WTC11 (cell line): ENCODE measurements around the gene PLXNB1. TPM values are rescaled to one million over a fixed set of nuclear protein-coding genes. Genes with fewer than 3 reads are reported as not detected.
A peak's percentile ranks its signal among the peaks of the same experiment; 100 is the strongest.

Source experiments
- ATAC-seq: fragments of 200-7000 bp; cut with Tn5 transposase; 2 replicates; pipeline ENCODE4 v1.10.0; 2021; ENCODE audit warnings: mild to moderate bottlenecking, moderate library complexity
- CTCF ChIA-PET: fragments of 300-600 bp; sonication (Branson Sonifier 250); formaldehyde crosslinking; loops from one replicate; lab custom pipeline; 2021; ENCODE audit warnings: antibody characterized with exemption; lab: Charles Lee
- POLR2A ChIA-PET: fragments of 350-600 bp; sonication (Branson Sonifier 250); formaldehyde crosslinking; loops from one replicate; lab custom pipeline; 2021; ENCODE audit warnings: antibody characterized with exemption; lab: Charles Lee
- DNase-seq: peaks from one replicate; pipeline ENCODE4 v3.0.0; 2021; ENCODE audit warnings: low spot score
- H3K27ac Mint-ChIP-seq: 2 replicates; pipeline ENCODE4 v1.8.0; 2021; ENCODE audit warnings: mixed read lengths
- H3K27me3 Mint-ChIP-seq: 2 replicates; pipeline ENCODE4 v1.8.0; 2021; ENCODE audit warnings: low read depth, mild to moderate bottlenecking, moderate library complexity, mixed read lengths
- H3K36me3 Mint-ChIP-seq: 2 replicates; pipeline ENCODE4 v1.8.0; 2021; ENCODE audit warnings: mixed read lengths
- H3K4me1 Mint-ChIP-seq: 2 replicates; pipeline ENCODE4 v1.8.0; 2022; ENCODE audit warnings: mixed read lengths
- H3K4me3 Mint-ChIP-seq: 2 replicates; pipeline ENCODE4 v1.8.0; 2021; ENCODE audit warnings: mild to moderate bottlenecking, moderate library complexity, mixed read lengths
- H3K9me3 Mint-ChIP-seq: 2 replicates; pipeline ENCODE4 v1.8.0; 2021; ENCODE audit warnings: mixed read lengths
- CBFB ChIP-seq: sonication (generic); formaldehyde crosslinking; IDR thresholded peaks from 2 replicates; pipeline ENCODE4 v1.8.1; 2022; ENCODE audit warnings: mild to moderate bottlenecking, low read depth, missing genetic modification reagents
- ELF4 ChIP-seq: sonication (generic); formaldehyde crosslinking; IDR thresholded peaks from 2 replicates; pipeline ENCODE4 v1.8.1; 2022; ENCODE audit warnings: low read depth, mild to moderate bottlenecking, moderate library complexity, missing genetic modification reagents
- EMX1 ChIP-seq: fragments of 250-450 bp; sonication (Bioruptor Pico); IDR thresholded peaks from 2 replicates; pipeline ENCODE4 v1.8.0; 2021; ENCODE audit warnings: mild to moderate bottlenecking
- FOXJ3 ChIP-seq: sonication (generic); formaldehyde crosslinking; IDR thresholded peaks from 2 replicates; pipeline ENCODE4 v1.9.0; 2021; ENCODE audit warnings: missing genetic modification reagents, mild to moderate bottlenecking, borderline replicate concordance
- FOXK1 ChIP-seq: sonication (generic); formaldehyde crosslinking; IDR thresholded peaks from 2 replicates; pipeline ENCODE4 v1.8.0; 2022; ENCODE audit warnings: mild to moderate bottlenecking, moderate library complexity, missing genetic modification reagents
- FOXP1 ChIP-seq: sonication (generic); formaldehyde crosslinking; IDR thresholded peaks from 2 replicates; pipeline ENCODE4 v1.8.0; 2022; ENCODE audit warnings: missing genetic modification reagents, mild to moderate bottlenecking, moderate library complexity, borderline replicate concordance
- IRF2 ChIP-seq: sonication (generic); formaldehyde crosslinking; IDR thresholded peaks from 2 replicates; pipeline ENCODE4 v1.8.0; 2022; ENCODE audit warnings: low read depth, missing genetic modification reagents, borderline replicate concordance
- MLX ChIP-seq: sonication (generic); formaldehyde crosslinking; IDR thresholded peaks from 2 replicates; pipeline ENCODE4 v1.8.1; 2023; ENCODE audit warnings: mild to moderate bottlenecking, missing genetic modification reagents, moderate library complexity
- MXD4 ChIP-seq: fragments of 250-450 bp; sonication (Bioruptor Pico); IDR thresholded peaks from 2 replicates; pipeline ENCODE4 v1.8.0; 2021; ENCODE audit warnings: mild to moderate bottlenecking, moderate library complexity, borderline replicate concordance
- MYBL2 ChIP-seq: sonication (generic); formaldehyde crosslinking; IDR thresholded peaks from 2 replicates; pipeline ENCODE4 v1.8.1; 2023; ENCODE audit warnings: mild to moderate bottlenecking, moderate library complexity, missing genetic modification reagents
- NFATC4 ChIP-seq: fragments of 250-450 bp; sonication (Bioruptor Pico); IDR thresholded peaks from 2 replicates; pipeline ENCODE4 v1.9.0; 2021; ENCODE audit warnings: mild to moderate bottlenecking
- NFYB ChIP-seq: sonication (generic); formaldehyde crosslinking; conservative IDR thresholded peaks from 2 replicates; pipeline ENCODE4 v1.8.0; 2022; ENCODE audit warnings: low read depth, missing genetic modification reagents
- NR3C1 ChIP-seq: sonication (generic); formaldehyde crosslinking; conservative IDR thresholded peaks from 2 replicates; pipeline ENCODE4 v1.8.1; 2023; ENCODE audit warnings: low read depth, mild to moderate bottlenecking, missing genetic modification reagents
- OVOL2 ChIP-seq: fragments of 250-450 bp; sonication (Bioruptor Pico); IDR thresholded peaks from 2 replicates; pipeline ENCODE4 v1.9.0; 2021; ENCODE audit warnings: mild to moderate bottlenecking, borderline replicate concordance
- SMAD3 ChIP-seq: sonication (generic); formaldehyde crosslinking; IDR thresholded peaks from 2 replicates; pipeline ENCODE4 v1.8.0; 2022; ENCODE audit warnings: missing genetic modification reagents, mild to moderate bottlenecking, borderline replicate concordance
- SMAD4 ChIP-seq: sonication (generic); formaldehyde crosslinking; IDR thresholded peaks from 2 replicates; pipeline ENCODE4 v1.8.0; 2022; ENCODE audit warnings: mild to moderate bottlenecking, missing genetic modification reagents
- SP1 ChIP-seq: sonication (generic); formaldehyde crosslinking; conservative IDR thresholded peaks from 2 replicates; pipeline ENCODE4 v1.8.1; 2022; ENCODE audit warnings: missing genetic modification reagents
- TEAD4 ChIP-seq: sonication (generic); formaldehyde crosslinking; IDR thresholded peaks from 2 replicates; pipeline ENCODE4 v1.8.0; 2022; ENCODE audit warnings: mild to moderate bottlenecking, missing genetic modification reagents
- ZNF138 ChIP-seq: sonication (generic); formaldehyde crosslinking; conservative IDR thresholded peaks from 2 replicates; pipeline ENCODE4 v1.8.1; 2022; ENCODE audit warnings: mild to moderate bottlenecking, moderate library complexity, missing genetic modification reagents
- ZNF232 ChIP-seq: sonication (generic); formaldehyde crosslinking; IDR thresholded peaks from 2 replicates; pipeline ENCODE4 v1.8.0; 2022; ENCODE audit warnings: mild to moderate bottlenecking, missing genetic modification reagents
- ZNF317 ChIP-seq: sonication (generic); formaldehyde crosslinking; IDR thresholded peaks from 2 replicates; pipeline ENCODE4 v1.8.1; 2023; ENCODE audit warnings: low read depth, mild to moderate bottlenecking, moderate library complexity, missing genetic modification reagents, borderline replicate concordance
- total RNA-seq: library from RNA; stranded (reverse); gene quantifications from 3 replicates; pipeline ENCODE4 v1.2.3, GENCODE V29; 2021
- TF ChIP-seq, protein P1 (sequence below): sonication (generic); formaldehyde crosslinking; IDR thresholded peaks from 2 replicates; pipeline ENCODE4 v1.8.0; 2023; ENCODE audit warnings: missing genetic modification reagents
- TF ChIP-seq, protein P2 (sequence below): sonication (generic); formaldehyde crosslinking; IDR thresholded peaks from 2 replicates; pipeline ENCODE4 v1.8.0; 2022; ENCODE audit warnings: mild to moderate bottlenecking, missing genetic modification reagents
- TF ChIP-seq, protein P3 (sequence below): fragments of 200-600 bp; IDR thresholded peaks from 2 replicates; pipeline ENCODE4 v1.8.0; 2022; ENCODE audit warnings: antibody characterized with exemption
- TF ChIP-seq, protein P4 (sequence below): fragments of 250-450 bp; sonication (Bioruptor Pico); IDR thresholded peaks from 2 replicates; pipeline ENCODE4 v2.1.2; 2022; ENCODE audit warnings: mild to moderate bottlenecking, moderate library complexity

Gene PLXNB1
- total RNA-seq, 1 experiment from 2014 or later: 143 TPM

DNA sequence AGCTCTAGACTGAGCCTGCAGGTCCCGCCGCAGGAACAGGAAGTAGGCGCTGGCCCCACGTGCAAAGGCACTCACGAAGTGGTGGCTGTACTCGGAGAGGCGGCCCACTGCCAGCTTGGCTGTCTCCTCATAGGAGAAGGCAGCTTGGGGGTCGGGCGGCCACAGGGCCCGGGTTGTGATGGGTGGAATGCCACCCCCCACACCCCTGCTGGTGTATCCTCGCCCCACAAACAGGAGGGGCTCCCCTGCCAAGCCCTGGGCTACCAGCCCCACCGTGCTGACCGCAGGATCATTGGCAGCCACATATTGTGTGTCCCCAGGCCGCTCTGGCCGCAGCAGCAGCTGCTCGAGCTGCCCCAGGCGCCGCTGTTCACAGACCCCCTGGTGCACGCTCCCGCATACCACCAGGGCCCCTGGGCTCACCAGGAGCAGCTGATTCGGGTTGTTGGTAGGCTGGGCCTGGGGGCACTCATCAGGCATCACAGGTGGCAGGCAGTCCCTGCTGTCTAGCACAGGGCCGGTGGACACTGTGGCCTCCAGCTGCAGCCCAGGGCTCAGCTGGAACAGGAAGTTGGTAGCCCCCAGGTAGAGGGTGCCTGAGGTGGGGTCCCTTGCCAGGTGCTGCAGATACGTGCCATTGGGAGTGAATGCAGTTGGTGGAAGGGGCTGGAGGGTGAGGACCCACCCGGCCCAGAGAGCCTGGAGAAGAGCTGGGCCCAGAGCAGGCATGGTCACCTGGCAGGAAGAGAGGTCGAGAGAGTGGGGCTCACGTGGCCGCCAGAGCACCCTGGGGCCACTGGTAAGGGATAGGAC, 5.8 kb downstream of the PLXNB1 start:
- Mint-ChIP-seq H3K4me3 (no peak overlapping the region), H3K27me3 (no peaks in the 10 kb centered on the region)
- CTCF ChIA-PET: interaction anchor here (0.7 to 18.3 kb wide), 6 partner anchors 9 to 125 kb away, joined by 3 to 218 read pairs (median 8); partner anchors contain the start of genes ATRIP, CCDC51 and TMA7

GRCh38 chr3:48423241-48423882, 6.5 kb downstream of the PLXNB1 start:
- no peak for ATAC-seq
- POLR2A ChIA-PET: interaction anchor here (1.5 kb wide), 1 partner anchor 9 kb away, joined by 4 read pairs; no protein-coding TSS in a partner anchor
- TF ChIP-seq FOXP1 (CRISPR knock-in tag): no peak
- no peak for TF ChIP-seq SP1 (CRISPR knock-in tag)
- TF ChIP-seq, protein P1, sequence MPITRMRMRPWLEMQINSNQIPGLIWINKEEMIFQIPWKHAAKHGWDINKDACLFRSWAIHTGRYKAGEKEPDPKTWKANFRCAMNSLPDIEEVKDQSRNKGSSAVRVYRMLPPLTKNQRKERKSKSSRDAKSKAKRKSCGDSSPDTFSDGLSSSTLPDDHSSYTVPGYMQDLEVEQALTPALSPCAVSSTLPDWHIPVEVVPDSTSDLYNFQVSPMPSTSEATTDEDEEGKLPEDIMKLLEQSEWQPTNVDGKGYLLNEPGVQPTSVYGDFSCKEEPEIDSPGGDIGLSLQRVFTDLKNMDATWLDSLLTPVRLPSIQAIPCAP (CRISPR knock-in tag): no peak
- no peak for TF ChIP-seq MYBL2 (CRISPR knock-in tag)
- no peak for TF ChIP-seq ZNF138 (CRISPR knock-in tag)
- no peak for TF ChIP-seq CBFB (CRISPR knock-in tag)
- Mint-ChIP-seq H3K4me3 (no peak overlapping the region), H3K9me3 (no peaks in the 10 kb centered on the region), H3K27ac (peak overlapping the region; percentile 89), H3K27me3 (no peaks in the 10 kb centered on the region), H3K36me3 (peaks cover under 1% of the 10 kb centered on the region; the same call in 1 of the 2 replicates), H3K4me1 (peaks cover 30% of the 10 kb centered on the region)
- CTCF ChIA-PET: interaction anchor here (0.7 to 18.3 kb wide), 10 partner anchors 9 to 1477 kb away, joined by 3 to 218 read pairs (median 6); partner anchors contain the start of genes ATRIP, CCDC51 and TMA7
- DNase-seq: no peak

More for the DNA sequence above, 5.8 kb downstream of the PLXNB1 start:
- Mint-ChIP-seq H3K36me3 (no peaks in the 10 kb centered on the region; the same call in 1 of the 2 replicates), H3K27ac (peak overlapping the region; percentile 16; the same call in 1 of the 2 replicates), H3K9me3 (no peaks in the 10 kb centered on the region), H3K4me1 (peaks cover 31% of the 10 kb centered on the region)
- ATAC-seq (no peak), DNase-seq (no peak)
- TF ChIP-seq, protein P2, sequence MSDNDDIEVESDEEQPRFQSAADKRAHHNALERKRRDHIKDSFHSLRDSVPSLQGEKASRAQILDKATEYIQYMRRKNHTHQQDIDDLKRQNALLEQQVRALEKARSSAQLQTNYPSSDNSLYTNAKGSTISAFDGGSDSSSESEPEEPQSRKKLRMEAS: no peak
- no peak for TF ChIP-seq SMAD4 (CRISPR knock-in tag)
- no peak for TF ChIP-seq IRF2 (CRISPR knock-in tag)
- TF ChIP-seq MXD4 (CRISPR knock-in tag): no peak
- no peak for TF ChIP-seq NFYB
- TF ChIP-seq ELF4 (CRISPR knock-in tag): no peak
- POLR2A ChIA-PET: interaction anchor here (1.5 kb wide), 1 partner anchor 9 kb away, joined by 4 read pairs; no protein-coding TSS in a partner anchor

GRCh38 chr3:48422681-48423080, 7.2 kb downstream of the PLXNB1 start:
- no peak for ATAC-seq
- peaks cover 5% of the 10 kb centered on the region; the same call in 1 of the 2 replicates for H3K36me3 Mint-ChIP-seq
- peaks cover 23% of the 10 kb centered on the region for H3K4me1 Mint-ChIP-seq
- H3K9me3 Mint-ChIP-seq: no peaks in the 10 kb centered on the region
- no peak for DNase-seq
- no peak overlapping the region for H3K4me3 Mint-ChIP-seq
- ChIA-PET CTCF (interaction anchor here (1.0 to 18.3 kb wide), 9 partner anchors 10 to 1477 kb away, joined by 3 to 218 read pairs (median 7); partner anchors contain the start of genes CCDC51 and TMA7), POLR2A (no interaction called here)
- H3K27me3 Mint-ChIP-seq: no peaks in the 10 kb centered on the region
- H3K27ac Mint-ChIP-seq: peak overlapping the region; percentile 89; the same call in 1 of the 2 replicates
- TF ChIP-seq FOXJ3: no peak
- no peak for TF ChIP-seq ZNF317 (CRISPR knock-in tag)
- no peak for TF ChIP-seq OVOL2 (CRISPR knock-in tag)
- TF ChIP-seq MXD4 (CRISPR knock-in tag): no peak
- TF ChIP-seq SMAD3 (CRISPR knock-in tag): no peak
- no peak for TF ChIP-seq MYBL2 (CRISPR knock-in tag)
- no peak for TF ChIP-seq NFATC4 (CRISPR knock-in tag)
- TF ChIP-seq, protein P3, sequence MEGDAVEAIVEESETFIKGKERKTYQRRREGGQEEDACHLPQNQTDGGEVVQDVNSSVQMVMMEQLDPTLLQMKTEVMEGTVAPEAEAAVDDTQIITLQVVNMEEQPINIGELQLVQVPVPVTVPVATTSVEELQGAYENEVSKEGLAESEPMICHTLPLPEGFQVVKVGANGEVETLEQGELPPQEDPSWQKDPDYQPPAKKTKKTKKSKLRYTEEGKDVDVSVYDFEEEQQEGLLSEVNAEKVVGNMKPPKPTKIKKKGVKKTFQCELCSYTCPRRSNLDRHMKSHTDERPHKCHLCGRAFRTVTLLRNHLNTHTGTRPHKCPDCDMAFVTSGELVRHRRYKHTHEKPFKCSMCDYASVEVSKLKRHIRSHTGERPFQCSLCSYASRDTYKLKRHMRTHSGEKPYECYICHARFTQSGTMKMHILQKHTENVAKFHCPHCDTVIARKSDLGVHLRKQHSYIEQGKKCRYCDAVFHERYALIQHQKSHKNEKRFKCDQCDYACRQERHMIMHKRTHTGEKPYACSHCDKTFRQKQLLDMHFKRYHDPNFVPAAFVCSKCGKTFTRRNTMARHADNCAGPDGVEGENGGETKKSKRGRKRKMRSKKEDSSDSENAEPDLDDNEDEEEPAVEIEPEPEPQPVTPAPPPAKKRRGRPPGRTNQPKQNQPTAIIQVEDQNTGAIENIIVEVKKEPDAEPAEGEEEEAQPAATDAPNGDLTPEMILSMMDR: no peak
- no peak for TF ChIP-seq FOXK1 (CRISPR knock-in tag)
- TF ChIP-seq TEAD4 (CRISPR knock-in tag): no peak
- no peak for TF ChIP-seq EMX1 (CRISPR knock-in tag)
- TF ChIP-seq MLX (CRISPR knock-in tag): no peak
- TF ChIP-seq ZNF232 (CRISPR knock-in tag): no peak
- TF ChIP-seq NFYB: no peak
- TF ChIP-seq, protein P4, sequence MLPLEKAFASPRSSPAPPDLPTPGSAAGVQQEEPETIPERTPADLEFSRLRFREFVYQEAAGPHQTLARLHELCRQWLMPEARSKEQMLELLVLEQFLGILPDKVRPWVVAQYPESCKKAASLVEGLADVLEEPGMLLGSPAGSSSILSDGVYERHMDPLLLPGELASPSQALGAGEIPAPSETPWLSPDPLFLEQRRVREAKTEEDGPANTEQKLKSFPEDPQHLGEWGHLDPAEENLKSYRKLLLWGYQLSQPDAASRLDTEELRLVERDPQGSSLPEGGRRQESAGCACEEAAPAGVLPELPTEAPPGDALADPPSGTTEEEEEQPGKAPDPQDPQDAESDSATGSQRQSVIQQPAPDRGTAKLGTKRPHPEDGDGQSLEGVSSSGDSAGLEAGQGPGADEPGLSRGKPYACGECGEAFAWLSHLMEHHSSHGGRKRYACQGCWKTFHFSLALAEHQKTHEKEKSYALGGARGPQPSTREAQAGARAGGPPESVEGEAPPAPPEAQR (CRISPR knock-in tag): no peak
- TF ChIP-seq NR3C1 (CRISPR knock-in tag): no peak
